ENCODE data around the gene TNNI3. TPM values are rescaled to one million over a fixed set of nuclear protein-coding genes. Genes with fewer than 3 reads are reported as not detected.

The TNNI3 gene
- total and polyA plus RNA-seq, 2 of the 4 experiments (the other 2 are of a cell fraction), result not detected

- Histone ChIP-seq H3K79me1 (ENCODE audit: low read depth in 1 of 2, low read length in 2 of 2) (no peaks in the 10 kb centered on the region), H3K9me3 (ENCODE audit: control insufficient read depth, insufficient read depth, low read length) (no peaks in the 10 kb centered on the region), H3K36me3 (ENCODE audit: control insufficient read depth, insufficient read depth, low read length) (no peaks in the 10 kb centered on the region), H4K20me1 (ENCODE audit: insufficient read depth, low read length) (no peaks in the 10 kb centered on the region), H2AFZ (replicated peaks; ENCODE audit: low read length, poor library complexity) (no peak overlapping the region), H2AK9ac (replicated peaks; ENCODE audit: low read depth, low read length, poor library complexity) (no peak overlapping the region), H3K18ac (ENCODE audit: low read depth, low read length) (no peak overlapping the region), H3K4me2 (ENCODE audit: low read depth, low read length) (no peak overlapping the region), H3K27me3 (ENCODE audit: control insufficient read depth, insufficient read depth, low read length) (peaks cover 11% of the 10 kb centered on the region), H3K27ac (ENCODE audit: insufficient read depth, low read length) (no peak overlapping the region), H3K4me1 (ENCODE audit: control insufficient read depth, insufficient read depth, low read length) (peaks cover 4% of the 10 kb centered on the region; the same call in 1 of the 2 replicates), H2BK5ac (ENCODE audit: low read depth, low read length, poor library complexity, severe bottlenecking) (no peak overlapping the region), H4K91ac (ENCODE audit: insufficient read depth, low read depth, low read length) (no peak overlapping the region), H4K5ac (ENCODE audit: low read depth, low read length) (no peak overlapping the region), H3K14ac (replicated peaks; ENCODE audit: low read depth, low read length) (no peak overlapping the region), H3K9ac (ENCODE audit: low read depth, low read length) (no peak overlapping the region), H2AK5ac (ENCODE audit: low read depth, low read length) (no peak overlapping the region), H3K23ac (ENCODE audit: low read depth, low read length) (no peak overlapping the region), H3K4me3 (ENCODE audit: insufficient read depth, low read depth, low read length) (no peak overlapping the region), H3K56ac (ENCODE audit: extremely low read depth, insufficient read depth, low read length) (no peak overlapping the region), H2BK20ac (ENCODE audit: low read depth, low read length) (no peak overlapping the region), H2BK120ac (ENCODE audit: low read depth, low read length) (no peak overlapping the region), H4K8ac (ENCODE audit: low read depth in 2 of 2, low read length in 2 of 2) (no peak overlapping the region), H3K9me1 (ENCODE audit: insufficient read depth, low read length) (peaks cover 2% of the 10 kb centered on the region; the same call in 1 of the 2 replicates), H2BK15ac (ENCODE audit: low read depth, low read length) (no peak overlapping the region), H3K4ac (ENCODE audit: low read depth, low read length) (no peak overlapping the region)
- ATAC-seq (ENCODE audit: low read depth) (no peak), DNase-seq (no peak)
- in situ Hi-C loops (cut with MboI; ENCODE audit: low sequenced_read_pairs) (no loop called here), intact Hi-C loops (cut with micrococcal nuclease) (no loop called here), dilution Hi-C loops (cut with HindIII; ENCODE audit: low sequenced_read_pairs, unreplicated experiment) (no loop called here)
- no peak for TF ChIP-seq MXI1 (IDR thresholded peaks at IDR 0.05; ENCODE audit: borderline replicate concordance, low read depth, low read length)
- TF ChIP-seq RFX5 (IDR thresholded peaks at IDR 0.05; ENCODE audit: low read depth, low read length), result no peak
- TF ChIP-seq ELK1 (IDR thresholded peaks at IDR 0.05; ENCODE audit: borderline replicate concordance, low read depth, low read length), result no peak
- no peak for TF ChIP-seq NFE2L2 (IDR thresholded peaks at IDR 0.05; ENCODE audit: low read depth, low read length)
- no peak for TF ChIP-seq CEBPB (IDR thresholded peaks at IDR 0.05; ENCODE audit: low read depth, low read length)
- no peak for TF ChIP-seq RCOR1 (IDR thresholded peaks at IDR 0.05; ENCODE audit: insufficient replicate concordance, low read length)
- no peak for TF ChIP-seq CHD1 (IDR thresholded peaks at IDR 0.05; ENCODE audit: low read depth, low read length)
- no peak for TF ChIP-seq SMC3 (IDR thresholded peaks at IDR 0.05; ENCODE audit: low read depth, low read length)
- no TSS peak for BruUV-seq (replicated peaks)
- ChIA-PET CTCF (no interaction called here), POLR2A (ENCODE audit: unreplicated experiment) (no interaction called here)
- WGBS, 2 experiments (ENCODE audit: extremely low coverage in 2 of 2, insufficient read length in 1 of 2), result no CpG with 5 or more reads among the region's 4 CpGs
Observed at GRCh38 chr19:55169136-55169535, 11.6 kb upstream of the TNNI3 start.
